Activated T-helper 1 cell treated with anti-CD3 and anti-CD28 coated beads, Interleukin-2, amount 50 U/mL, for 16 hours (primary cell): ENCODE measurements around the gene NBPF6.
"Not testable (repeated sequence)": the region's sequence is repeated elsewhere in the genome, so short reads cannot be mapped to it uniquely, and the experiment has no call there.

Experiments
- DNase-seq, 2 donors: peaks; one replicate each; pipeline ENCODE4 v3.0.0-alpha.2; 2020; ENCODE audit warnings: low read depth in 1 of 2, low spot score in 1 of 2

NBPF6 gene

DNA sequence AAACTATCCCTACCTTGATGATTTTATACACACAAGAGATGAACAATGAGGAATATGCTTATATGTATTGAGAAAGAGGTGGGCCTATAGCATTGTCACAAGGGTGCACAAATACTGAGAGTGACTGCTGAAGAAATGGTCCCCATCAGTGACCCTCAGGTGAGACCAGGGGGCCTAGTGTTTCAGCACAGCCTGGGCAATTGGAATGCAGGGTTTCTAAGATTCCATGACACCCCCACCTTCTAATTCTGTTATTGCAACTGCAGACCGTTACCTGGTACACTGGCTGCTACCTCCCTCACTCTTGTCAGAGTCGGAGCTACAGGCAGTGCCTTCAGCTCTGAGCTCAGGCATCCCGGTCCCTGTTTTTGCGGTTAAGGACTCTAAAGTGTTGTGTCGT lies at the start of gene NBPF6:
Gene NBPF6, plus strand, starts transcription at position 301 of the 400 bp plus-strand sequence. CDS start 259 bp downstream, outside the sequence.
- not testable (repeated sequence) for DNase-seq

DNA sequence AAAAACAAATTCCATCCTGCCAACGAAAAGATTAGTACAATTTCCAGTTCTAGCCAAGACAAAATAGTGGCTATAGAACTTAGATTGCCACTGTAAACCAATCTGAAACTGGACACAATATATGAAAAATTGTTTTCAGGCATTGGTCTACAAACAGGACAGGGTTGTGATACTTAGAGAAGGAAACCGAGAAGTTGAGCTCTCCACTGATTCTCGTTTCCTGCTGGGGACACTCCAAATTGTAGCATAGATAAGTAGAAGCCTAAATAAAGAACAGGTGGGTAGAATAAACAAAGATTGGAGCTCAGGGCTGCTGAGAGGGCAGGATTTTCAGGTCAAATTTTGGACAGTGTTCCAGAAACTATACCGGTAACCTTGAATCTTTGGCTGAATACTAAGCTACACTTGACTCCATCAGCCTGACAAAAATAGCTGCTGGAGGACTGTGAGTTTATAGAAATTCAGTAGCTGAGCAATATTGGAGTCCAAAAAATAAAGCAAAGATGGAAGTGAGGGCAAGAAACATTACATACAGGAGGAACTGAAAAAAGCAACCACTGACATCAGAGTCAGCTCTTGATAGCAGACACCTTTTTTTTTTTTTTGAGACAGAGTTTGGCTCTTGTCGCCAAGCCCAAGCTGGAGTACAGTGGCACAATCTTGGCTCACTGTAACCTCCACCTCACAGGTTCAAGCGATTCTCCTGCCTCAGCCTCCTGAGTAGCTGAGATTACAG lies 38.9 kb upstream of the NBPF6 start:
- DNase-seq: not testable (repeated sequence)

DNA sequence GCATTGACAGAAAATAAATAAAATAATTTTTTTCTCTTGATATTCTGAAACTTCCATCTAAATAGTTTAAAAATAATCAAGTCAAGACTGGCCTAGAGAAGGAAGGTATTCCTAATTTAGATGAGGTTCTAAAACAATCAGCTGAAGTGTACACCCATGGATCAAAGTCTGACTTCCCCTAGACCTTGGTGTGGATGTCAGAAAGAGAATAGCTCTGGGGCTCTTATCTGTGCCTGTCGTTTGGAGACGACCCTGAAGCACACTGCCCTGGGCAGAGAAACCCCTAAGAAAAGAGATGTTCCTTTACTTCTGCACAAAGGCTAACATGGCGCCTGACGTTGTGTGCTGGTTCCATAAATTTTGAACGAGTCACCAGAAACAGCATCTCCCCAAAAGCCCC lies 30.0 kb upstream of the NBPF6 start:
- not testable (repeated sequence) for DNase-seq

- not testable (repeated sequence) for DNase-seq
Measured at GRCh38 chr1:108421061-108421916, 28.9 kb upstream of the NBPF6 start.

GRCh38 chr1:108426877-108427276 lies 23.3 kb upstream of the NBPF6 start:
- DNase-seq: not testable (repeated sequence)

DNA sequence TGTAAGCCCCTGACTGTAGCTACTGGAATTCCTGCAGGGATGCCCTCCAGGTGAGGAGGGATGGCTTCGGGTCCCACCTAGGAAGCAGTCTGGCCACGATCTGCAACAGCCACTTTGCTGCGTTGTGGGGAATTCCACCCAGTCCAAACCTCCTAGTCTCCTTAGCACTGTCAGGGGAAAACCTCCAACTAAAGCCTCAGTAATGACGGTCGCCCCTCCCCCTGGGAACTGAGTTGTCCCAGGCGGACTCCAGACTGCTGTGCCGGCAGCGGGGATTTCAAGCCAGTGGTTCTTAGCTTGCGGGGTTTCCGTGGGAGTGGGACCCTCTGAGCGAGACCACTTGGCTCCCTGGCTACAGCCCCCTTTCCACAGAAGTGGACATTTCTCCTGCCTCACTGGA lies 18.1 kb upstream of the NBPF6 start:
- DNase-seq: not testable (repeated sequence)

DNA sequence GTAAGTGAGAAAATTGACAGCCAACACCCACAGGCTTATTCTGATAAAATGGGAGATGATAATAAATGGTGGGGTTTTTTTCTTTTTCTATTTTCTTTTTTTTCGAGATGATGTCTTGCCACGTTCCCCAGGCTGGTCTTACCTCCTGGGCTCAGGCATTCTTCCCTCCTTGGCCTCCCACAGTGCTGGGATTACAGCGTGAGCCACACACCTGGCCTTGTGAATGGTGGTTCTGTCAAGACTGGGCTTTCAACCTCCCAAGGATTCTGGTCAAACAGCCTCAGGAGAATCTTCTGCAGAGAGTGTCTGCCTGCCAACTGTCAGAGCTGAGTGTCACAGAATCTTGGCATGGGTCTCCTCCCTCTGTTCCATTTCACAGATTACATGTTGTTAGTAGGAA lies 16.7 kb upstream of the NBPF6 start:
- DNase-seq: not testable (repeated sequence)

GRCh38 chr1:108438536-108438935 lies 11.6 kb upstream of the NBPF6 start:
- DNase-seq: not testable (repeated sequence)

DNA sequence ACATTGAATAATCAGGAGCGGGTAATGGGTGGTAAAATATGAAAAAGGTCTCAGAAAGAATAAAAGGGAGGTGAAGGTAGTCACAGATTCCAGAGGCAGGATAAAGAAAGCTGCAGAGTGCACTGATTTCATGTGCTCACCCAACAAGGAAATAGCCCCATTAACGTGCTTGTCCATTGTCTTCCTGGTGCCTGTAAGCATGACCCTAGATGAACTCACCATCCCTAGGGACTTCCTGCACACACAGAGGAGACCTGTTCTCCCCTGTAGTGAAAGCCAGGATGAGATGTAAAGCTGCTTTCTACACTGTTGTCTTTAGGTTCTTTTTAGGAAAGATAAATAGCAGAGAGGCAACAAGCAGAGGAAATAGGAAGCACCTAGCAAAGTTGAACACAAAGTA lies 4.4 kb downstream of the NBPF6 start:
- not testable (repeated sequence) for DNase-seq

DNA sequence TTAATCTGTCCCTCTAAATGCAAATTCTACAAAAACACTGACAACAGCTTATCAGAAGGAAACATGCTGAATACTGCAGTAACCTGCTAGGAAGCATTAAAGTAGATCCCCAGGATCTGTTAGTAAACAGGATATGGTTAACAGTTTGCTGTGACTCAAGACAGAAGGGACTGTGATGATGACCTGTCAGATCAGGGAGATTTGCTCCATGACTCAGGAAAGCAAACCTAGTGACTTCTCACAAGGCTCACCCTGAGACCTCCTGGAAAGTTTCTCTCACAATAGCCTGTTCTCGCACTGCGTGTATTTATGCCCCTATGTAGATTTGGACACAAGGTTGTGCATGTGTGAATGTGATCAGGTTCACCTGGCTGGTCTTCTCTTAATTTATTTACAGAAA lies 8.5 kb downstream of the NBPF6 start:
- not testable (repeated sequence) for DNase-seq

GRCh38 chr1:108461758-108462157 lies 11.6 kb downstream of the NBPF6 start:
- not testable (repeated sequence) for DNase-seq

GRCh38 chr1:108463962-108464361 lies 13.8 kb downstream of the NBPF6 start:
- not testable (repeated sequence) for DNase-seq

DNA sequence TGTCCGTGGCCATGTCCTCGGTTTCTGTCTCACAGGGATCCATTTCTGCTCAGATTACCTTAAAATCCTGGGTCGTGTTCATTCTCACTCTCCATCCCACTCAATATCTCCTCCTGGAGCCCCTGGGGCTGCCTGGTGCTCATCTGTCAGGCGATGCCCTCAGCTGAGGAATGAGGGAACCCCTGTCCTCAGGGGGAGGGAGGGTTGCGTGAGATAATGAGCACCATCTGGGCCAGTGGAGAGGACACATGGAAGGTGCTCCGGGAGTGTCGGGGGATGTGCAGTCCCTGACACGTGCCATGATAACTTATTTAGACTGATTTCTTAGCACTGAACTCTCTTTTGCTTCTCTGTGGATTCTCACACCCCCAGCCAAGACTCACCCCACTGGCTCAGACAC lies 16.0 kb downstream of the NBPF6 start:
- not testable (repeated sequence) for DNase-seq

DNA sequence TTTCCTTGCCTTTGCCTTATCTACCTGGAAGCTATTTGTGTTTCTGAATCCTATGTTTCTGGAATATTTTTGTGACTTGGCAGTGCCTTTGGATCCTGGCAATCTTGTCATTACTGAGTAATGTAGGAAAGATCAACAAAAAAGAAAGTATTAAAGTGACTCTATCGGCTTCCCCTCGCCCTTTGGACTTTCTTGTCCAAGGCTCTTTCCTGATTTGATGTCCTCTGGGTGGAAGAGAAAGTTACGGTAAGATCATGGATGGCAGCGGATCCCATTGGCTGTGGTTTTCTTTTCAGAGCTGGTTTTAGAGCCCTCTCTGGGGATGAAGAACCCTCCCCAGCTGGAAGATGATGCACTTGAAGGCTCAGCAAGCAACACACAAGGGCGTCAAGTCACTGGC lies 17.0 kb downstream of the NBPF6 start:
- DNase-seq: not testable (repeated sequence)

- DNase-seq: not testable (repeated sequence)
Measured at GRCh38 chr1:108470750-108471149, 20.6 kb downstream of the NBPF6 start.

GRCh38 chr1:108474516-108474915 lies 24.4 kb downstream of the NBPF6 start:
- not testable (repeated sequence) for DNase-seq

GRCh38 chr1:108478429-108479015 lies 28.4 kb downstream of the NBPF6 start:
- no peak for DNase-seq

DNA sequence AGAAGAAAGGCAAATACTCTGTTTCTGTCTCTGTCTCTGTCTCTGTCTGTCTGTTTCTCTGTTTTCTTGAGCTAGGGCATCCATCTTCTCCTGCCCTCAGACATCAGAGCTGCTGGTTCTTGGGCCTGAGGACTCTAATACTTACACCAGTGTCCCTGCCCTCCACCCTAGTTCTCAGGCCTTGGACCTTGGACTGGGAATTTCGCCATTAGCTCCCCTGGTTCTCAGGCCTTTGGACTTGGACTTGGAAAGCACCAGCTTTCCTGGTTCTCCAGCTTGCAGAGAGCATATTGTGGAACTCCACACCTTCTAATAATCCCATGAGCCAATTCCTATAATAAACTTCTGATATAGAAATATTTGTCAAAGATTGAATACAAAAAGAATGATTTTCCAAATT lies 32.6 kb downstream of the NBPF6 start:
- DNase-seq: no peak

- not testable (repeated sequence) for DNase-seq
Measured at GRCh38 chr1:108485990-108486389, 35.8 kb downstream of the NBPF6 start.

GRCh38 chr1:108486707-108487106 lies 36.6 kb downstream of the NBPF6 start:
- DNase-seq: not testable (repeated sequence)

GRCh38 chr1:108495008-108495407 lies 44.9 kb downstream of the NBPF6 start:
- not testable (repeated sequence) for DNase-seq

- not testable (repeated sequence) for DNase-seq
Measured at GRCh38 chr1:108496856-108497255, 46.7 kb downstream of the NBPF6 start.
